Measurements from ENCODE around the gene AP1B1.
"Not testable (repeated sequence)": the region's sequence is repeated elsewhere in the genome, so short reads cannot be mapped to it uniquely, and the experiment has no call there.

AP1B1 gene

DNA sequence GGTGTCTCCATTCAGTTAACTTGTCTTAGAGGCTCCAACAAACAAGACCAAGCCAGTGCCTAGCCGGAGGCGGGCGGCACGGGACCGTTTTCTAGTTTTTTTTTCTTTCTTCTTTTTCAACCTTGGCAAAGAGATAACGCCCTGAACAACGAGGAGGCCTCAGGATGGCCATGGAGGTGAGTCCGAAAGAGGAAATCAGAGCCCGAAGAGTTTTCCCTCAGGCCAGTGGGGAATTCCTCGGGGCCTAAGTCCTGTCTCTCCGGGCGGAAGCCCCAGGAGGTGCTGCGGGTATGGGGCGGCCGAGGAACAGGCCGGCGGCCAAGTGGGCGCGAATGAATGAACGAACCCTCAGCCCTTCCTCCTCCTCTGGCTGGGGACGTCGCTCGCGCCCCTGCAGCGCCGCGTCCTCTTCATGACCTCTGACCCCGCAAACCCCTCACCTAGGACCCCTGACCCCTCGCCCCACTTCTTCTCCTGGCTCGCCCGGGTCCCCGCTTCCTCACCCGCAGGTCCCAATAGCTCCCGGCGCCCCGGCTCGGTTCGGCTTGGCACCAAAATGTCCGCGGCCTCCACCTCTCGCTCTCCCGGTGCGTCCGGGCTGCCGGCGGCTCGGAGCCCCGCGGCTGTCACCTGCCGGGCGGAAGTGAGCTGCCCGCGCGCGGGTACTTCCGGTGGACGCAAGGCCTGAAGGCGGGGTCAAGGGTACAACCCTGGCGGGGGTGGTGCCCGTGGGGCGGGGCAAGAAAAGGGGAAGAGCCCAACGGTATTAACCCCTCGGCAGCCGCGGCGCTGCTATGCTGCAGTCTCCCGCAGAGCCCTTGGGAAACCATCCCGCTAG lies at the start of gene AP1B1:
AP1B1 (minus strand) TSS at position 650 of the 838 bp plus-strand sequence. CDS start 21,327 bp downstream, outside the sequence.
- no peaks in the 10 kb centered on the region for H3K27me3 ChIP-seq (ENCODE audit: control insufficient read depth, insufficient read depth, low read length)
- no peak within 1 kb of the TSS for H3K27ac ChIP-seq (ENCODE audit: low read length)
- peaks cover 4% of the 10 kb centered on the region for H3K4me1 ChIP-seq (ENCODE audit: control insufficient read depth, low read depth, low read length)
- peak within 1 kb of the TSS; percentile 84 for H3K4me3 ChIP-seq (ENCODE audit: low read length)
- peak within 1 kb of the TSS; percentile 67 for H3K9ac ChIP-seq (ENCODE audit: low read length)
- no peaks in the 10 kb centered on the region for H3K9me3 ChIP-seq (ENCODE audit: control insufficient read depth, low read depth, low read length)
- no peaks in the 10 kb centered on the region for H3K36me3 ChIP-seq (ENCODE audit: control insufficient read depth, low read depth, low read length)

DNA sequence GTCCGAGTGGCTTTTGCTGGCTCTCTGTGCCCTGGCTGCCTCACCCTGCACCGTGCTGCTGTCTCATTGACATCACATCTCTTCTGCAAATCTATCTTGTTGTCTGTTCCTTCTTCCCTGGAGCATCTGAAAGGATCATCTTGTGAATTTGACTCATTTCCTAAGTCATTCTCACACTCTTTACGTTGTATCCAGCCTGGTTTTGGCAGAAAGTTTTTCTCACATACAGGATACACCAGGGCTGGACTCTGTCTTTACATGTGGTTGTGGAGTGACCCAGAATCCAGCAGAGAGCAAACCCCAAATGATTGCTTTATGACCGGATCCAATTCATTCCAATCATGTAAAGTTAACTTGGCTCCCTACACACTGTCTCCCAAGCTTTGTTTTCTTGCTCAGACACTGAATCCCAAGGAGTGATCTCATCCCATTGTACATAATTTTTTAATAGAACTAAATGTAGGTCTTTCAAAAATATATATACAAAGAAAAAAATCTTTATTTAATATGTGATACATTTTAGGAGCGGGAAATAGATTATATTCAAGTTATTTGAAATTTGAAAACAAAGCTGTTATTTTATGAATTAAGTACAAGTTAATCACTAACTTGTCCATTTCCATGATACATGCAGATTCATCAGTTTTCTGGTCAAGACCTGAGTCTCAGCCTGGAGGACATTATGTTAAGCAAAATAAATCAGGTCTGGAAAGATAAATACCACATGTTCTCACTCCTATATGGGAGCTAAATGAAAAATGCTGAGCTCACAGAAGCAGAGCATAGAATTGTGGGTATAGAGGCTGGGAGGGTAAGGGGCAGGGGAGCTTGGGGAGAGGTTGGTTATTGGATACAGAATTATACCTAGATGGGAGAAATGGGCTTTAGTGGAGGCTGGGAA lies 47.1 kb upstream of the AP1B1 start:
- no peaks in the 10 kb centered on the region for H3K9me3 ChIP-seq (ENCODE audit: control insufficient read depth, low read depth, low read length)
- no peak overlapping the region for H3K27ac ChIP-seq (ENCODE audit: low read length)
- no peak overlapping the region for H3K9ac ChIP-seq (ENCODE audit: low read length)
- no peaks in the 10 kb centered on the region for H3K27me3 ChIP-seq (ENCODE audit: control insufficient read depth, insufficient read depth, low read length)
- H3K36me3 ChIP-seq (ENCODE audit: control insufficient read depth, low read depth, low read length), result no peaks in the 10 kb centered on the region
- H3K4me1 ChIP-seq (ENCODE audit: control insufficient read depth, low read depth, low read length), result no peaks in the 10 kb centered on the region
- H3K4me3 ChIP-seq (ENCODE audit: low read length), result no peak overlapping the region

DNA sequence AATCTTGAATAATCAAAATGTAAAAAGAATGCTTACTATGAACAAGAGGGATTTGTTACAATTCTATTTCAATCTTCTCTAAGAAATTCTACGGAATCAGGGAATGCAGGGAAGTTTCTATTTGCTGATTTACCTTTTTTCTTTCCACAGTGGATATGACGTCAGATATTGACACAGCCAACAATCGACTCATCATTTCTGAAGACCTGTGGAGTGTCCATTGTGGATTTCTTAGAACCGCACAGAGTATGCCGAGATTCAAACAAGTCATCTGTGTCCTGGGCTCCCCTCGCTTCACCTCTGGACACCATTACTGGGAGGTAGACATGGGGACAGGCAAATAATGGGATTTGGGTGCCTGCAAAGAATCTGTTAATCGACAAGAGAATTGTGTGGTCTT lies 45.9 kb upstream of the AP1B1 start:
- Histone ChIP-seq H3K4me3 (ENCODE audit: low read length) (no peak overlapping the region), H3K9me3 (ENCODE audit: control insufficient read depth, low read depth, low read length) (no peaks in the 10 kb centered on the region), H3K9ac (ENCODE audit: low read length) (no peak overlapping the region), H3K27me3 (ENCODE audit: control insufficient read depth, insufficient read depth, low read length) (no peaks in the 10 kb centered on the region), H3K27ac (ENCODE audit: low read length) (no peak overlapping the region), H3K36me3 (ENCODE audit: control insufficient read depth, low read depth, low read length) (no peaks in the 10 kb centered on the region), H3K4me1 (ENCODE audit: control insufficient read depth, low read depth, low read length) (no peaks in the 10 kb centered on the region)

DNA sequence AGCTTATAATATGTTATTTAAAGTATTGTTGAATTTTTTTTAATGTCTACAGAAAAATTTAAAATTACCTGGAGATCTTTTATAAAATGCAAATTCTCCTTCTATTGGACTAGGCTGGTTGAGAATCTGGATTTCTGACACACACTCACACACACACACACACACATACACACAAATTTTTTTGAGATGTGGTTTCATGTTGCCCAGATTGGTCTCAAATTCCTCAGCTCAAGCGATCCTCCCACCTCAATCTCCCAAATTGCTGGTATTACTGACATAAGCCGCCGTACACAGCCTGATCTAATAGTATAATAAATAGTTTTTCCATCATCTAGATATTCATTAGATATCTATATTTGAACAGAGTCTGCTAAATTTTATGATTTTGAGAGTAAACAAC lies 45.5 kb upstream of the AP1B1 start:
- Histone ChIP-seq H3K27me3 (ENCODE audit: control insufficient read depth, insufficient read depth, low read length) (no peaks in the 10 kb centered on the region), H3K9me3 (ENCODE audit: control insufficient read depth, low read depth, low read length) (no peaks in the 10 kb centered on the region), H3K36me3 (ENCODE audit: control insufficient read depth, low read depth, low read length) (no peaks in the 10 kb centered on the region), H3K27ac (ENCODE audit: low read length) (no peak overlapping the region), H3K9ac (ENCODE audit: low read length) (no peak overlapping the region), H3K4me3 (ENCODE audit: low read length) (no peak overlapping the region), H3K4me1 (ENCODE audit: control insufficient read depth, low read depth, low read length) (no peaks in the 10 kb centered on the region)

DNA sequence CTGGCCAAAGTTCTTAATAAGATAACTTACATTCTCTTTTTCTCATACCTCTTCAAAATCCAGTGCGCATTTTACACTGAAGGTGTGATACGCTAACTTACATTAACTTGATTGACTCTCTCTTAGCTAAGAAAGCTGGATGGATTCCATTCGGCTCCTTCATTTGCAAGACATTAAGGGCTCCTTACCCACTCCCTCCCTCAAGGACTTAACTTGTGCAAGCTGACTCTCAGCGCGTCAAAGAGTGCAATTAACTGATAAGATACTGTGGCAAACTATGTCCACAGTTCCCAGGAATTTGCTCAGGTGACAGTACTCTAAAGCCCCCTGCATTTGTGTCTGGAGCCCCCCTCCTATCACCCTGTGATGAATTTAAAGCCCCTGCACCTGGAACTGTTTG lies 43.6 kb upstream of the AP1B1 start:
- H3K36me3 ChIP-seq (ENCODE audit: control insufficient read depth, low read depth, low read length), result no peaks in the 10 kb centered on the region
- no peak overlapping the region for H3K9ac ChIP-seq (ENCODE audit: low read length)
- no peak overlapping the region for H3K4me3 ChIP-seq (ENCODE audit: low read length)
- no peaks in the 10 kb centered on the region for H3K27me3 ChIP-seq (ENCODE audit: control insufficient read depth, insufficient read depth, low read length)
- H3K9me3 ChIP-seq (ENCODE audit: control insufficient read depth, low read depth, low read length), result no peaks in the 10 kb centered on the region
- no peak overlapping the region for H3K27ac ChIP-seq (ENCODE audit: low read length)
- H3K4me1 ChIP-seq (ENCODE audit: control insufficient read depth, low read depth, low read length), result no peaks in the 10 kb centered on the region

DNA sequence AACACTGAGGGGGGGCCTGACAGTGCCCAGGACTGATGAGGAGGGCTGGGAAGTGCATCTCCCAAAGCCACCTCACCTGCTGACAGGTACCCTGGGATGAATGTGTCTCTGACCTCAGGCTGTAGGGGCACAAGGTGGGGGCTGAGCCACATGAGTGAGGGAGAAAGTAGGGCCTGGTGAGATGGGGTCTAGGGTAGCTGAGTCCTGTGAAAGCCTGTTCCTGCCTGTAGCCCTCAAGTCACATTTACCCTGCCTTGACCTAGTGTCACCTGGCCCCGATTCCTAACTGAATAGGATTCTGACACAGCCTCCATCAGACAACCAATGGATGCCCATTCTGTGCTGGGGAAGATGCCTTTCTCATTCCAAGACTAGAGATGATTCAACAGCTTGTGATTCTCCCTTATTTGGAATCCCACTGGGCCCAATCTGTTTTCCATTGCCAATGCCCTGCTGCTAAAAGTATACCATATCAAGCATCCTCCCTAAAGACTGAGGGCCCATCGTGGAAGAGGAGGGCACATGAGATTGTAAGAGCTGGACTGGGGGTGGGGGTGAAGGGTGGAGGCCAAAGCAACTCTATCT lies 38.9 kb upstream of the AP1B1 start:
- no peak overlapping the region for H3K4me3 ChIP-seq (ENCODE audit: low read length)
- no peak overlapping the region for H3K9ac ChIP-seq (ENCODE audit: low read length)
- no peaks in the 10 kb centered on the region for H3K36me3 ChIP-seq (ENCODE audit: control insufficient read depth, low read depth, low read length)
- no peak overlapping the region for H3K27ac ChIP-seq (ENCODE audit: low read length)
- no peaks in the 10 kb centered on the region for H3K4me1 ChIP-seq (ENCODE audit: control insufficient read depth, low read depth, low read length)
- H3K9me3 ChIP-seq (ENCODE audit: control insufficient read depth, low read depth, low read length), result no peaks in the 10 kb centered on the region
- no peaks in the 10 kb centered on the region for H3K27me3 ChIP-seq (ENCODE audit: control insufficient read depth, insufficient read depth, low read length)

DNA sequence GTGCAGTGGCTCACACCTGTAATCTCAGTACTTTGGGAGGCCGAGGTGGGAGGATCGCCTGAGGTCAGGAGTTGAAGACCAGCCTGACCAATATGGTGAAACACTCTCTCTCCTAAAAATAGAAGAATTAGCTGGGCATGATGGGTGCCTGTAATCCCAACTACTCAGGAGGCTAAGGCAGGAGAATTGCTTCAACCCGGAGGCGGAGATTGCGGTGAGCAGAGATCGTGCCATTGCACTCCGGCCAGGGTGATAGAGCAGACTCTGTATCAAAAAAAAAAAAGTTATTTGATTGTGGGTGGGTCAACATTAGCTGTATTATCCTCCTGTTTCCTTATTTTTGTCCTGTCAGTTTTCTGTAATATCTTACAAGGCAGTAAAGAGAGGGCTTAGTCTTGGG lies 38.1 kb upstream of the AP1B1 start:
- no peaks in the 10 kb centered on the region for H3K4me1 ChIP-seq (ENCODE audit: control insufficient read depth, low read depth, low read length)
- H3K9me3 ChIP-seq (ENCODE audit: control insufficient read depth, low read depth, low read length), result no peaks in the 10 kb centered on the region
- no peaks in the 10 kb centered on the region for H3K27me3 ChIP-seq (ENCODE audit: control insufficient read depth, insufficient read depth, low read length)
- H3K9ac ChIP-seq (ENCODE audit: low read length), result no peak overlapping the region
- H3K36me3 ChIP-seq (ENCODE audit: control insufficient read depth, low read depth, low read length), result no peaks in the 10 kb centered on the region
- no peak overlapping the region for H3K27ac ChIP-seq (ENCODE audit: low read length)
- no peak overlapping the region for H3K4me3 ChIP-seq (ENCODE audit: low read length)

DNA sequence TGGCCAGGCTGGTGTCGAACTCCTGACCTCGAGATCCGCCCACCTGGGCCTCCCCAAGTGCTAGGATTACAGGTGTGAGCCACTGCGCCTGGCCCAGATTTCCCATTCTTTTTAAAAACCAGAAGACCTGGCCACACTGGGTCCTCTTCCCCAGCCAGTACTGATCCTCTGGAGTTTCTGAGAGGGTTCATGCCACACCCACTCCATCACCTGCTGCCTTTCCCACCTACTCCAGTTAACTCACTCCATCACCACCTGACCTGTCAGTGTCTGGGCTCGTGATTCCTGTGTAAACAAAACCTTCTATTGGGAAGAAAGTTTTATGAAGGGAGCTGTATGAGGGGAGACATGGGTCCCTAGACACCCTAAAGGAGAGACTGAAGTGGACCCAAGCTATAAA lies 30.3 kb upstream of the AP1B1 start:
- not testable (repeated sequence) for H3K36me3 ChIP-seq (ENCODE audit: control insufficient read depth, low read depth, low read length); H3K27ac ChIP-seq (ENCODE audit: low read length); H3K4me3 ChIP-seq (ENCODE audit: low read length); H3K4me1 ChIP-seq (ENCODE audit: control insufficient read depth, low read depth, low read length); H3K9ac ChIP-seq (ENCODE audit: low read length); H3K27me3 ChIP-seq (ENCODE audit: control insufficient read depth, insufficient read depth, low read length); H3K9me3 ChIP-seq (ENCODE audit: control insufficient read depth, low read depth, low read length)

DNA sequence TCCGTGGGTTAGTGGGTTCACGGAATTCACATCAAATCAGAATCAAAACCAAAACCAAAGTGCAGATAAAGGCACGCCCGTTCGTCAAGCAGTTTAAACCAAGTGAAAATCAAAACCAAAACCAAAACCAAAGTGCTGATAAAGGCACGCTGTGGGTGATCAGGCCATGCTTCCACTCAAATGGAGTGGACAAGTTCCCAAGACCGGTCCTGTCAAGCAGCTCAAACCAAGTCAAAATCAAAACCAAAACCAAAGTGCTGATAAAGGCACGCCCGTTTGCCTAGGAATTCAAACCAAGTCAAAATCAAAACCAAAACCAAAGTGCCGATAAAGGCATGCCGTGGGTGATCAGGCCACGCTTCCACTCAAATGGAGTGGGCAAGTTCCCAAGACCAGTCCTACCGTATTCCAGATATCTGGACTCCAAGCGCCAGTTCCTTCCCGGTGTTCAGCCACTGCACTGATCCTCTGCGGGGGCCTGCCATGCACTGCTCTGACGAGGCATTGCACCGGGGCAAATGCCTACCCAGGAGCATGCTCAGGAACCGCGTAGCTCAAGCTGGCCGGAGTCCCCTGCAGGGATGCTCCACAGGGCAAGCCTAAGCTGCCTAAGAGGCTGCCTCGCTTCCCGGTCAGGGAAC lies 26.7 kb upstream of the AP1B1 start:
- H3K9me3 ChIP-seq (ENCODE audit: control insufficient read depth, low read depth, low read length); H3K36me3 ChIP-seq (ENCODE audit: control insufficient read depth, low read depth, low read length); H3K27me3 ChIP-seq (ENCODE audit: control insufficient read depth, insufficient read depth, low read length); H3K4me1 ChIP-seq (ENCODE audit: control insufficient read depth, low read depth, low read length); H3K4me3 ChIP-seq (ENCODE audit: low read length); H3K9ac ChIP-seq (ENCODE audit: low read length); H3K27ac ChIP-seq (ENCODE audit: low read length): not testable (repeated sequence)

DNA sequence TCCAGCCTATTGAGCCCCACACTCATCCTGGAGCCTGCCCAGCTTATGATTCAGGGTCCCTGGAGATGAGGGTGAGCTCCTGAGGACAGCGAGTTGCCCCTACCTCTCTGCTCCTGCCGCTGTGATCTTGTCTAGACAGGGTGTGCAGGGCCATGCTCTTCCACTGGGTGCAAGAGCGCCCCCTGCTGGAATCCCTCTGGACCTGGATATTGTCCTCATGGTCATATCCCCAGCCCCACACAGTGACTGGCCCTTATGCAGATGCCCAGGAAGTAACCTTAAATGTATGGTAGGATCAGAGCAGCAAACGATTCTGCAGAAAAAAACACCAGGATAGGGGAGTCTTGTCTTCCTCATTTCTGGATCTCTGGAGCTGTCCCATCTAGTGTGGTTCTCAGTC lies 24.4 kb upstream of the AP1B1 start:
- H3K9me3 ChIP-seq (ENCODE audit: control insufficient read depth, low read depth, low read length); H3K4me3 ChIP-seq (ENCODE audit: low read length); H3K36me3 ChIP-seq (ENCODE audit: control insufficient read depth, low read depth, low read length); H3K9ac ChIP-seq (ENCODE audit: low read length); H3K27ac ChIP-seq (ENCODE audit: low read length); H3K27me3 ChIP-seq (ENCODE audit: control insufficient read depth, insufficient read depth, low read length); H3K4me1 ChIP-seq (ENCODE audit: control insufficient read depth, low read depth, low read length): not testable (repeated sequence)

DNA sequence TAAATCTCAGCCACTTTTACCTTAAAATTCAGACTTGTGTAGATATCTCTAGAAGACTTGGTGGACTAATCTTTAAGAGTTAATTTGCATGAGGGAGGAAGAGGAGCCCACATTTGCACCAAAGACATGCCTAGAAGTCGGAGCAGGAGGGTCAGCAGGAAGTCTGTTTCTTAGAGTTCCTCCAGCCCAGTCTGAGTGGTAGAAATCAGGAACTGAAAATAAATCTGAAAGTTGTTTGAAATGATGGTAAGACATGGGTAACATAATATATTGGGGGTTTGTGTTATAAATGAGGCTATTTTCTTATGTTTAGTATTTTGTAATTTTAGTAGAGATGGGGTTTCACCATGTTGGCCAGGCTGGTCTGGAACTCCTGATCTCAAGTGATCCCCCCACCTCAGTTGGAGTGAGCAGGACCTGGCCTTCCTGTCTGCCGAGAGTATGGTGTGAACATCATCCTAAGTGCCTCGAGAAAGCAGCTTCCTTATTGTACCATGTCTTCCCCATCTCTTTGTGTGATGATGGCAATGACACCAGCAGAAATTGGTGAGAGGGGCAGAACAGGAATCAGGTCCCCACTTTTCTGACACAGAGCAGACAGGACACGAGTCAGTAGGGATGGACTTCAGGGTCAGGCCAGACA lies 23.3 kb upstream of the AP1B1 start:
- not testable (repeated sequence) for H3K9me3 ChIP-seq (ENCODE audit: control insufficient read depth, low read depth, low read length); H3K27me3 ChIP-seq (ENCODE audit: control insufficient read depth, insufficient read depth, low read length); H3K4me1 ChIP-seq (ENCODE audit: control insufficient read depth, low read depth, low read length); H3K4me3 ChIP-seq (ENCODE audit: low read length); H3K9ac ChIP-seq (ENCODE audit: low read length); H3K36me3 ChIP-seq (ENCODE audit: control insufficient read depth, low read depth, low read length); H3K27ac ChIP-seq (ENCODE audit: low read length)

Measured in iPS-18a (cell line).